ENCODE results near the gene RABEP1.
"Not testable (repeated sequence)": the region's sequence is repeated elsewhere in the genome, so short reads cannot be mapped to it uniquely, and the experiment has no call there.

- TF ChIP-seq POLR2A, CTCF (IDR thresholded peaks at IDR 0.05): not testable (repeated sequence)
These were observed 48.6 kb upstream of the RABEP1 start for GRCh38 chr17:5233492-5233891.

Measured in testis (tissue), 2 donors.